HL-60 (cell line): ENCODE results near the gene NBEAL1.
"Not testable (repeated sequence)": the region's sequence is repeated elsewhere in the genome, so short reads cannot be mapped to it uniquely, and the experiment has no call there.

ENCODE experiments used
- CTCF ChIP-seq: IDR thresholded peaks from one replicate; pipeline ENCODE4 v1.5.1; 2011; ENCODE audit warnings: low read length, control low read depth, inconsistent platforms; ENCODE audit not compliant: insufficient read depth
- GABPA ChIP-seq: IDR thresholded peaks from 2 replicates; pipeline ENCODE4 v1.6.1; 2012; ENCODE audit warnings: low read depth
- POLR2AphosphoS5 ChIP-seq: IDR thresholded peaks from 2 replicates; pipeline ENCODE4 v1.6.1; 2012; ENCODE audit warnings: low read depth
- SPI1 ChIP-seq: IDR thresholded peaks from 2 replicates; pipeline ENCODE4 v1.6.1; 2012; ENCODE audit warnings: low read depth, mild to moderate bottlenecking, borderline replicate concordance
- TF ChIP-seq, protein P1 (sequence below): IDR thresholded peaks from 2 replicates; pipeline ENCODE4 v1.6.1; 2012; ENCODE audit warnings: low read depth; ENCODE audit not compliant: insufficient replicate concordance

DNA sequence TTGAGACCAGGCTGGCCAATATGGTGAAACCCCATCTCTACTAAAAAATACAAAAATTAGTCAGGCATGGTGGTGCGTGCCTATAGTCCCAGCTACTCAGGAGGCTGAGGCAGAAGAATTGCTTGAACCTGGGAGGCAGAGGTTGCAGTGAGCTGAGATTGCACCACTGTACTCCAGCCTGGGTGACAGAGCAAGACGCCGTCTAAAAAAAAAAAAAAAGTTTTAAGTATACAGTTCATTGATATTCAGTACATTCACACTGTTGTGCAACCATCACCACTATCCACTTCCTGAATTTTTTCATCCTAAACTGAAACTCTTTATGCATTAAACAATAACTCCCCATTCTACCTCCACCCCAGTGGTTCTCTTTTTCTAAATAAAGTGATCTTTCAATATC, 17.6 kb upstream of the NBEAL1 start:
- not testable (repeated sequence) for TF ChIP-seq CTCF, POLR2AphosphoS5, GABPA
- TF ChIP-seq, protein P1, sequence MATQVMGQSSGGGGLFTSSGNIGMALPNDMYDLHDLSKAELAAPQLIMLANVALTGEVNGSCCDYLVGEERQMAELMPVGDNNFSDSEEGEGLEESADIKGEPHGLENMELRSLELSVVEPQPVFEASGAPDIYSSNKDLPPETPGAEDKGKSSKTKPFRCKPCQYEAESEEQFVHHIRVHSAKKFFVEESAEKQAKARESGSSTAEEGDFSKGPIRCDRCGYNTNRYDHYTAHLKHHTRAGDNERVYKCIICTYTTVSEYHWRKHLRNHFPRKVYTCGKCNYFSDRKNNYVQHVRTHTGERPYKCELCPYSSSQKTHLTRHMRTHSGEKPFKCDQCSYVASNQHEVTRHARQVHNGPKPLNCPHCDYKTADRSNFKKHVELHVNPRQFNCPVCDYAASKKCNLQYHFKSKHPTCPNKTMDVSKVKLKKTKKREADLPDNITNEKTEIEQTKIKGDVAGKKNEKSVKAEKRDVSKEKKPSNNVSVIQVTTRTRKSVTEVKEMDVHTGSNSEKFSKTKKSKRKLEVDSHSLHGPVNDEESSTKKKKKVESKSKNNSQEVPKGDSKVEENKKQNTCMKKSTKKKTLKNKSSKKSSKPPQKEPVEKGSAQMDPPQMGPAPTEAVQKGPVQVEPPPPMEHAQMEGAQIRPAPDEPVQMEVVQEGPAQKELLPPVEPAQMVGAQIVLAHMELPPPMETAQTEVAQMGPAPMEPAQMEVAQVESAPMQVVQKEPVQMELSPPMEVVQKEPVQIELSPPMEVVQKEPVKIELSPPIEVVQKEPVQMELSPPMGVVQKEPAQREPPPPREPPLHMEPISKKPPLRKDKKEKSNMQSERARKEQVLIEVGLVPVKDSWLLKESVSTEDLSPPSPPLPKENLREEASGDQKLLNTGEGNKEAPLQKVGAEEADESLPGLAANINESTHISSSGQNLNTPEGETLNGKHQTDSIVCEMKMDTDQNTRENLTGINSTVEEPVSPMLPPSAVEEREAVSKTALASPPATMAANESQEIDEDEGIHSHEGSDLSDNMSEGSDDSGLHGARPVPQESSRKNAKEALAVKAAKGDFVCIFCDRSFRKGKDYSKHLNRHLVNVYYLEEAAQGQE = not testable (repeated sequence)
- TF ChIP-seq SPI1 = peak; percentile 91
